CD8-positive, alpha-beta memory T cell (primary cell): ENCODE results near the gene ANXA7. TPM values are rescaled to one million over a fixed set of nuclear protein-coding genes. Genes with fewer than 3 reads are reported as not detected.
"Not testable (repeated sequence)": the region's sequence is repeated elsewhere in the genome, so short reads cannot be mapped to it uniquely, and the experiment has no call there.

Experiments used
- CTCF ChIA-PET: fragments of 350-600 bp; sonication (Branson Sonifier 250); formaldehyde crosslinking; loops from one replicate; lab custom pipeline; 2021; ENCODE audit warnings: antibody characterized with exemption; lab: Charles Lee
- POLR2A ChIA-PET: fragments of 350-600 bp; sonication (Branson Sonifier 250); formaldehyde crosslinking; loops from one replicate; lab custom pipeline; 2021; ENCODE audit warnings: antibody characterized with exemption; lab: Charles Lee
- DNase-seq, 5 donors: peaks; one replicate each; pipeline versions ENCODE4 v3.0.0 to v3.0.0-alpha.2; 2020 to 2022; ENCODE audit warnings: mixed read lengths in 1 of 5
- H3K27ac ChIP-seq: one replicate; pipeline ENCODE4 v1.7.0; 2013; ENCODE audit warnings: low read depth, mild to moderate bottlenecking, low read length, moderate library complexity
- H3K27me3 ChIP-seq: 2 replicates; pipeline ENCODE4 v1.7.0; 2013; ENCODE audit warnings: low read length, mild to moderate bottlenecking; ENCODE audit not compliant: insufficient read depth, poor library complexity, severe bottlenecking
- H3K36me3 ChIP-seq: 2 replicates; pipeline ENCODE4 v1.7.0; 2013; ENCODE audit warnings: mild to moderate bottlenecking, low read length, moderate library complexity; ENCODE audit not compliant: insufficient read depth
- H3K4me1 ChIP-seq: 2 replicates; pipeline ENCODE4 v1.7.0; 2013; ENCODE audit warnings: mild to moderate bottlenecking, low read length, moderate library complexity; ENCODE audit not compliant: insufficient read depth
- H3K4me3 ChIP-seq: 2 replicates; pipeline ENCODE4 v1.7.0; 2013; ENCODE audit warnings: mild to moderate bottlenecking, low read length
- H3K9me3 ChIP-seq: 2 replicates; pipeline ENCODE4 v1.7.0; 2013; ENCODE audit warnings: mild to moderate bottlenecking, low read length
- H3K27ac Mint-ChIP-seq, 8 donors: one replicate each; pipeline ENCODE4 v1.8.0; 2020 to 2021; ENCODE audit warnings: mixed read lengths in 8 of 8, mild to moderate bottlenecking in 6 of 8, inconsistent platforms in 3 of 8, moderate library complexity in 3 of 8
- H3K27me3 Mint-ChIP-seq, 2 donors: one replicate each; pipeline ENCODE4 v1.8.0; 2020 to 2021; ENCODE audit warnings: mixed read lengths in 2 of 2, mild to moderate bottlenecking in 1 of 2, moderate library complexity in 1 of 2
- H3K36me3 Mint-ChIP-seq, 3 donors: one replicate each; pipeline ENCODE4 v1.8.0; 2020 to 2021; ENCODE audit warnings: mixed read lengths in 3 of 3, inconsistent platforms in 1 of 3, mild to moderate bottlenecking in 1 of 3
- H3K4me1 Mint-ChIP-seq, 3 donors: one replicate each; pipeline ENCODE4 v1.8.0; 2020 to 2021; ENCODE audit warnings: mixed read lengths in 3 of 3, inconsistent platforms in 1 of 3, mild to moderate bottlenecking in 1 of 3
- H3K4me3 Mint-ChIP-seq, 7 donors: one replicate each; pipeline ENCODE4 v1.8.0; 2020 to 2021; ENCODE audit warnings: mixed read lengths in 7 of 7, mild to moderate bottlenecking in 6 of 7, moderate library complexity in 4 of 7, inconsistent platforms in 2 of 7
- H3K9me3 Mint-ChIP-seq, 5 donors: one replicate each; pipeline ENCODE4 v1.8.0; 2020 to 2022; ENCODE audit warnings: mixed read lengths in 5 of 5, mild to moderate bottlenecking in 3 of 5, moderate library complexity in 2 of 5, inconsistent platforms in 1 of 5
- polyA plus RNA-seq: library from polyadenylated mRNA; unstranded; fragments of 300-500 nt; fragmentation: Illumina TruSeq; gene quantifications from one replicate; pipeline ENCODE4 v1.2.3, GENCODE V29; 2021
- total RNA-seq, 2 experiments: library from RNA; stranded (reverse); gene quantifications; one replicate each; pipeline ENCODE4 v1.2.3, GENCODE V29; 2021

ANXA7 gene
- total and polyA plus RNA-seq, 3 experiments from 2014 or later = 151 to 188 (median 154) TPM

- Histone ChIP-seq H3K4me1 (peaks cover 19% of the 10 kb centered on the region), H3K27me3 (no peaks in the 10 kb centered on the region), H3K27ac (no peak overlapping the region), H3K36me3 (no peaks in the 10 kb centered on the region), H3K4me3 (no peak overlapping the region), H3K9me3 (no peaks in the 10 kb centered on the region)
- no peaks in the 10 kb centered on the region for H3K9me3 Mint-ChIP-seq
- H3K4me3 Mint-ChIP-seq = no peak overlapping the region
- H3K27ac Mint-ChIP-seq = no peak overlapping the region
- DNase-seq = no peak
- POLR2A ChIA-PET = no interaction called here
- peaks cover 61 to 89% (median 88%) of the 10 kb centered on the region in 3 donors for H3K4me1 Mint-ChIP-seq
- H3K27me3 Mint-ChIP-seq = peaks cover 0 to 3% of the 10 kb centered on the region in 2 donors
- CTCF ChIA-PET = no interaction called here
- peaks cover 3 to 28% (median 7%) of the 10 kb centered on the region in 3 donors for H3K36me3 Mint-ChIP-seq
Observed at GRCh38 chr10:73406846-73407245, 7.0 kb downstream of the ANXA7 start.

DNA sequence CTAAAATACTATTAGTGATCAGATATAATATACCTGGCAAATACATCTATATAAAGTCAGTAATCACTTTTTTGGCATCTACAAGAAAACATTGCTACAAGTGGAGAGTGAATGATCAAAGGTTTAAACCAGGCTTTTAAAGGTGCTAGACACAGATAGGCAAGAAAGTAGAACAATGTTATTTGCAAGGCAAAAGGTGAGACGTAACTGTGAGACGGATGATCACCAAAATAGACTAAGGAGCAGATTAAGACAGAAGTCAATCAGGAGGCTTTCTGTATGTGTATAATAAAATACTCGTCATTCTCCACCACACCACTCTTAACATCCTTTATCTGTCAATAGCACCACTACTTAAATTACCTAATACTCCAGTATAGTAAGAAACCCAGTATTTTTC is 8.3 kb downstream of the ANXA7 start:
- CTCF ChIA-PET = no interaction called here
- H3K4me3 ChIP-seq = no peak overlapping the region
- H3K4me1 Mint-ChIP-seq = peaks cover 53 to 81% (median 76%) of the 10 kb centered on the region in 3 donors
- no peak overlapping the region for H3K27ac ChIP-seq
- no peaks in the 10 kb centered on the region for H3K9me3 ChIP-seq
- peaks cover 3 to 26% (median 7%) of the 10 kb centered on the region in 3 donors for H3K36me3 Mint-ChIP-seq
- POLR2A ChIA-PET = no interaction called here
- no peak overlapping the region for H3K4me3 Mint-ChIP-seq
- no peak overlapping the region for H3K27ac Mint-ChIP-seq
- DNase-seq = no peak
- peaks cover 0 to 3% of the 10 kb centered on the region in 2 donors for H3K27me3 Mint-ChIP-seq
- no peaks in the 10 kb centered on the region for H3K36me3 ChIP-seq
- H3K9me3 Mint-ChIP-seq = no peaks in the 10 kb centered on the region
- peaks cover 19% of the 10 kb centered on the region for H3K4me1 ChIP-seq
- H3K27me3 ChIP-seq = no peaks in the 10 kb centered on the region

DNA sequence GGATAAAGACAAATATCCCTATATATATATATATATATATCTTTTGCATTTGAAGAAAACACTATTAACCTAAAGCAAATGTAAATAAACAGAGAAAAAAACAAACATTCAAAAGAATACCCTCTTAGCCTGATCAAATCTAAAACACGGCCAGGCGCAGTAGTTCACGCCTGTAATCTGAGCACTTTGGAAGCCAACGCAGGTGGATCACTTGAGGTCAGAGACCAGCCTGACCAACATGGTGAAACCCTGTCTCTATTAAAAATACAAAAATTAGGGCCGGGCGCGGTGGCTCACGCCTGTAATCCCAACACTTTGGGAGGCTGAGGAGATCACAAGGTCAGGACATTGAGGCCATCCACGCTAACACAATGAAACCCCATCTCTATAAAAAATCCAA is 9.2 kb downstream of the ANXA7 start:
- Mint-ChIP-seq H3K27ac (peak overlapping the region in 1 of 8 donors; percentile 46), H3K27me3 (peaks cover 0 to 3% of the 10 kb centered on the region in 2 donors), H3K4me1 (peaks cover 47 to 82% (median 69%) of the 10 kb centered on the region in 3 donors), H3K4me3 (no peak overlapping the region), H3K9me3 (no peaks in the 10 kb centered on the region), H3K36me3 (peaks cover 3 to 29% (median 5%) of the 10 kb centered on the region in 3 donors)
- no peak for DNase-seq
- Histone ChIP-seq H3K9me3 (no peaks in the 10 kb centered on the region), H3K27me3 (no peaks in the 10 kb centered on the region), H3K4me3 (no peak overlapping the region), H3K36me3 (no peaks in the 10 kb centered on the region), H3K27ac (no peak overlapping the region), H3K4me1 (peaks cover 18% of the 10 kb centered on the region)
- POLR2A ChIA-PET = no interaction called here
- CTCF ChIA-PET = no interaction called here

DNA sequence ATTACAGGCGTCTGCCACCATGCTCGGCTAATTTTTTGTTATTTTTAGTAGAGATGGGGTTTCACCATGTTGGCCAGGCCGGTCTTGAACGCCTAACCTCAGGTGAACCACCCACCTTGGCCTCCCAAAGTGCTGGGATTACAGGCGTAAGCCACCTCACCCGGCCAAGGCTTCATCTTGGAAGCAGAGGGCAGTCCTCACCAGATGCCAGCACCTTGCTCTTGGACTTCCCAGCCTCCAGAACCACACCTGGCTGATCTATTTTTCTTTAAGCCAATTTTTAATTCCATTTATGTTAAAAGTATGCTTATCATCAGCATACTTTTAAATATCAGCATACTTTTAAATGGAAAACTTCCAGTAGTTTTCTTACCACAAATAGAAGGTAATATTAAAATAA is 12.2 kb downstream of the ANXA7 start:
- Mint-ChIP-seq H3K27me3 (no peaks in the 10 kb centered on the region), H3K4me3 (no peak overlapping the region), H3K4me1 (peaks cover 22 to 61% (median 38%) of the 10 kb centered on the region in 3 donors), H3K27ac (no peak overlapping the region), H3K36me3 (peaks cover 0 to 43% (median 5%) of the 10 kb centered on the region in 3 donors), H3K9me3 (no peaks in the 10 kb centered on the region)
- Histone ChIP-seq H3K27me3 (no peaks in the 10 kb centered on the region), H3K4me1 (no peaks in the 10 kb centered on the region), H3K4me3 (no peak overlapping the region), H3K27ac (no peak overlapping the region), H3K36me3 (peaks cover 16% of the 10 kb centered on the region), H3K9me3 (no peaks in the 10 kb centered on the region)
- POLR2A ChIA-PET = no interaction called here
- CTCF ChIA-PET = no interaction called here
- no peak for DNase-seq

- Mint-ChIP-seq H3K36me3 (peaks cover 3 to 61% (median 16%) of the 10 kb centered on the region in 3 donors), H3K27me3 (no peaks in the 10 kb centered on the region), H3K9me3 (no peaks in the 10 kb centered on the region), H3K4me3 (no peak overlapping the region), H3K27ac (peak overlapping the region in 2 of 8 donors; percentile 20 to 80), H3K4me1 (peaks cover 9 to 41% (median 16%) of the 10 kb centered on the region in 3 donors)
- H3K27me3 ChIP-seq = no peaks in the 10 kb centered on the region
- no peak for DNase-seq
- H3K27ac ChIP-seq = no peak overlapping the region
- H3K4me1 ChIP-seq = no peaks in the 10 kb centered on the region
- ChIA-PET CTCF (no interaction called here), POLR2A (no interaction called here)
- no peak overlapping the region for H3K4me3 ChIP-seq
- peaks cover 25% of the 10 kb centered on the region for H3K36me3 ChIP-seq
- no peaks in the 10 kb centered on the region for H3K9me3 ChIP-seq
Observed at GRCh38 chr10:73399063-73399462, 14.8 kb downstream of the ANXA7 start.

- ChIA-PET CTCF (no interaction called here), POLR2A (no interaction called here)
- H3K27ac Mint-ChIP-seq = peak overlapping the region in 2 of 8 donors; percentile 32 to 64
- no peak for DNase-seq
- Histone ChIP-seq H3K27ac (no peak overlapping the region), H3K4me3 (no peak overlapping the region), H3K9me3 (no peaks in the 10 kb centered on the region), H3K27me3 (no peaks in the 10 kb centered on the region), H3K4me1 (no peaks in the 10 kb centered on the region), H3K36me3 (peaks cover 25% of the 10 kb centered on the region)
- H3K27me3 Mint-ChIP-seq = no peaks in the 10 kb centered on the region
- H3K36me3 Mint-ChIP-seq = peaks cover 5 to 67% (median 16%) of the 10 kb centered on the region in 3 donors
- H3K4me1 Mint-ChIP-seq = peaks cover 3 to 34% (median 7%) of the 10 kb centered on the region in 3 donors
- H3K9me3 Mint-ChIP-seq = no peaks in the 10 kb centered on the region
- no peak overlapping the region for H3K4me3 Mint-ChIP-seq
Observed at GRCh38 chr10:73398024-73398423, 15.8 kb downstream of the ANXA7 start.

- Mint-ChIP-seq H3K4me1 (peaks cover 0 to 23% (median 8%) of the 10 kb centered on the region in 3 donors), H3K36me3 (peaks cover 7 to 86% (median 26%) of the 10 kb centered on the region in 3 donors)
- H3K4me1 ChIP-seq, H3K9me3 ChIP-seq, H3K27me3 ChIP-seq, H3K9me3 Mint-ChIP-seq, H3K27ac Mint-ChIP-seq, H3K4me3 ChIP-seq, H3K4me3 Mint-ChIP-seq, CTCF ChIA-PET, H3K27ac ChIP-seq, H3K27me3 Mint-ChIP-seq, POLR2A ChIA-PET, DNase-seq: not testable (repeated sequence)
- H3K36me3 ChIP-seq = peaks cover 25% of the 10 kb centered on the region
Observed at GRCh38 chr10:73394325-73394724, 19.5 kb downstream of the ANXA7 start.

DNA sequence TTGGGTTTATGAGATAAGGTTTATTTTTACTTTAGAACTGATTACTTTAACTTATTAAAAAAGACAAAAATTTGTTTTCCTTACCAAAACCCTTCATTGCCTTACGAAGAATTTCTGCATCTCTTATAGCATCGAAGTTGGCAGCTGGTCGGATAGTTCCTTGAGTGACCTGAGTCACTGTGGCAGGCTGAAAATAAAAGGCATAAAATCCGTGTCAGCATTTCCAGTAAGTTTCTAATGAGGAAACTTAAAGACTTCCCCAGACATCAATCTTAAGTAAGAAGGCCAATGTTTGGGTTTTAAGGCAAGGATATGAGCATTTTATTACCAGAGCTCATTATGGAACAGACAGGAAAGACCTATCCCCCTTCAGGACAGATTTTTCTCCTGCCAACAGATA is 25.6 kb downstream of the ANXA7 start:
- Mint-ChIP-seq H3K27ac (peak overlapping the region in 2 of 8 donors; percentile 12 to 22), H3K4me3 (no peak overlapping the region), H3K9me3 (no peaks in the 10 kb centered on the region), H3K27me3 (no peaks in the 10 kb centered on the region), H3K36me3 (peaks cover 15 to 87% (median 20%) of the 10 kb centered on the region in 3 donors), H3K4me1 (peaks cover 0 to 11% (median 8%) of the 10 kb centered on the region in 3 donors)
- CTCF ChIA-PET = no interaction called here
- Histone ChIP-seq H3K27ac (no peak overlapping the region), H3K4me3 (no peak overlapping the region), H3K36me3 (peaks cover 20% of the 10 kb centered on the region), H3K27me3 (no peaks in the 10 kb centered on the region), H3K4me1 (no peaks in the 10 kb centered on the region), H3K9me3 (no peaks in the 10 kb centered on the region)
- POLR2A ChIA-PET = no interaction called here
- no peak for DNase-seq
